Fibroblast of lung (primary cell): Measurements from ENCODE around the gene KCNG1.

Experiments used
- CTCF ChIP-seq, 2 donors: IDR thresholded peaks in 1 of 2; conservative IDR thresholded peaks in 1 of 2; 1 replicate in 1 of 2; 2 replicates in 1 of 2; pipeline ENCODE4 v1.5.1; 2011 to 2012; ENCODE audit warnings: low read length in 2 of 2, control low read depth in 1 of 2, inconsistent platforms in 1 of 2, low read depth in 1 of 2, mild to moderate bottlenecking in 1 of 2
- EZH2 ChIP-seq: IDR thresholded peaks from 2 replicates; pipeline ENCODE4 v1.5.1; 2012; ENCODE audit warnings: low read length, control low read depth, mild to moderate bottlenecking; ENCODE audit errors: missing control alignments

GRCh38 chr20:51013577-51014330, 9.2 kb downstream of the KCNG1 start:
- TF ChIP-seq EZH2 (no peak), CTCF (conservative IDR thresholded peaks at IDR 0.05 in 1 of 2, IDR thresholded peaks at IDR 0.05 in 1 of 2; ENCODE audit: low read depth in 1 of 2, low read length in 2 of 2) (no peak)
